K562 (cell line): ENCODE measurements around the gene C1QC. TPM values are rescaled to one million over a fixed set of nuclear protein-coding genes. Genes with fewer than 3 reads are reported as not detected.
"Not testable (repeated sequence)": the region's sequence is repeated elsewhere in the genome, so short reads cannot be mapped to it uniquely, and the experiment has no call there.

ENCODE experiments used
- ATAC-seq: fragments of 200-7000 bp; cut with Tn5 transposase; 3 replicates; pipeline ENCODE4 v1.9.1; 2020; ENCODE audit warnings: moderate library complexity
- BruUV-seq: library from RNA; stranded (reverse); fragments of 400-500 nt; replicated peaks from 2 replicates; lab custom pipeline; 2021; lab: Mats Ljungman, UMichigan
- CTCF ChIA-PET: fragments of 300-600 bp; formaldehyde crosslinking; extraction: SDS; loops from one replicate; lab custom pipeline; 2021; ENCODE audit warnings: low intra/inter-chr PET ratio; lab: Yijun Ruan, JAX
- POLR2A ChIA-PET: fragments of 300-600, 350-650 bp; sonication (Branson Sonifier 250); formaldehyde crosslinking; extraction: SDS; loops from one replicate; lab custom pipeline; 2021; ENCODE audit warnings: antibody characterized with exemption, inconsistent platforms; lab: Yijun Ruan, JAX
- DNase-seq, 4 experiments: peaks; one replicate each; pipeline versions ENCODE4 v3.0.0 to v3.0.0-alpha.2; 2011 to 2018; ENCODE audit warnings: low spot score in 3 of 4, mixed read lengths in 3 of 4; ENCODE audit errors: extremely low read depth in 1 of 4
- FAIRE-seq: peaks from 2 replicates; lab custom pipeline; 2011; peaks lifted over from hg19 to GRCh38; lab: Jason Lieb, UNC
- H2AFZ ChIP-seq: 2 replicates; pipeline ENCODE4 v1.6.0; 2011; ENCODE audit warnings: low read depth, low read length, control low read depth, inconsistent platforms
- H3K27ac ChIP-seq: fragments of 200-600 bp; 3 replicates; pipeline ENCODE4 v1.8.0; 2011; ENCODE audit warnings: low read depth, mild to moderate bottlenecking, control low read depth, inconsistent platforms, low read length, moderate library complexity, mixed read lengths; ENCODE audit errors: extremely low read depth
- H3K27me3 ChIP-seq, 2 experiments: fragments of 300-600 bp in 1 of 2; 2 replicates in 1 of 2; 3 replicates in 1 of 2; pipeline versions ENCODE4 v1.6.0 to v1.8.0; 2011; ENCODE audit warnings: inconsistent platforms in 2 of 2, low read length in 2 of 2, mild to moderate bottlenecking in 1 of 2, mixed read lengths in 1 of 2, moderate library complexity in 1 of 2; ENCODE audit not compliant: control insufficient read depth in 2 of 2, insufficient read depth in 2 of 2
- H3K36me3 ChIP-seq: fragments of 300-600 bp; 3 replicates; pipeline ENCODE4 v1.8.0; 2011; ENCODE audit warnings: mild to moderate bottlenecking, low read length, inconsistent platforms; ENCODE audit not compliant: control insufficient read depth, insufficient read depth
- H3K4me1 ChIP-seq, 2 experiments: fragments of 200-600 bp in 1 of 2; replicated peaks in 1 of 2; 2 replicates in 1 of 2; 3 replicates in 1 of 2; pipeline versions ENCODE4 v1.5.1 to v1.8.0; 2011; ENCODE audit warnings: inconsistent platforms in 2 of 2, low read length in 2 of 2, mild to moderate bottlenecking in 1 of 2, mixed read lengths in 1 of 2, moderate library complexity in 1 of 2; ENCODE audit not compliant: control insufficient read depth in 2 of 2, insufficient read depth in 2 of 2
- H3K4me2 ChIP-seq: 2 replicates; pipeline ENCODE4 v1.6.1; 2011; ENCODE audit warnings: low read length, control low read depth, inconsistent platforms, mixed read lengths; ENCODE audit not compliant: insufficient read depth
- H3K4me3 ChIP-seq: fragments of 200-600 bp; sonication (generic), shearing (Covaris generic); 2 replicates; pipeline ENCODE4 v1.5.1; 2016; ENCODE audit warnings: control low read depth, inconsistent platforms
- H3K79me2 ChIP-seq: fragments of 200-600 bp; 3 replicates; pipeline ENCODE4 v1.8.0; 2011; ENCODE audit warnings: low read length, inconsistent platforms; ENCODE audit not compliant: control insufficient read depth, insufficient read depth
- H3K9ac ChIP-seq, 2 experiments: 2 replicates each; pipeline versions ENCODE4 v1.6.0 to v1.6.1; 2011; ENCODE audit warnings: low read depth in 2 of 2, low read length in 2 of 2, control low read depth in 1 of 2, inconsistent platforms in 1 of 2, mild to moderate bottlenecking in 1 of 2, mixed read lengths in 1 of 2; ENCODE audit not compliant: insufficient read depth in 1 of 2
- H3K9me1 ChIP-seq: one replicate; pipeline ENCODE4 v1.6.0; 2011; ENCODE audit warnings: inconsistent platforms, mild to moderate bottlenecking, low read length, moderate library complexity; ENCODE audit not compliant: control insufficient read depth, insufficient read depth
- H3K9me3 ChIP-seq: replicated peaks from 2 replicates; pipeline ENCODE4 v1.5.1; 2011; ENCODE audit warnings: low read depth, low read length, inconsistent platforms; ENCODE audit not compliant: control insufficient read depth, insufficient read depth
- H4K20me1 ChIP-seq: replicated peaks from 2 replicates; pipeline ENCODE4 v1.6.1; 2011; ENCODE audit warnings: low read length, inconsistent platforms, mixed read lengths; ENCODE audit not compliant: control insufficient read depth, insufficient read depth
- GATA2 ChIP-seq: sonication (generic); formaldehyde crosslinking; IDR thresholded peaks from 2 replicates; pipeline ENCODE4 v1.4.0; 2020; ENCODE audit warnings: mild to moderate bottlenecking, missing genetic modification reagents
- HOMEZ ChIP-seq: fragments of 250-450 bp; sonication (Bioruptor Pico); IDR thresholded peaks from 2 replicates; pipeline ENCODE4 v1.4.0; 2020; ENCODE audit warnings: mild to moderate bottlenecking, moderate library complexity
- SMAD4 ChIP-seq: fragments of 250-450 bp; sonication (Bioruptor Pico); conservative IDR thresholded peaks from 2 replicates; pipeline ENCODE4 v1.8.0; 2021; ENCODE audit warnings: inconsistent platforms, mild to moderate bottlenecking, moderate library complexity
- SP2 ChIP-seq: IDR thresholded peaks from 2 replicates; pipeline ENCODE4 v1.6.1; 2011; ENCODE audit warnings: mild to moderate bottlenecking, low read depth, low read length, moderate library complexity; ENCODE audit not compliant: poor library complexity, severe bottlenecking; ENCODE audit errors: extremely low read depth
- SRSF7 ChIP-seq: fragments of 200-400 bp; formaldehyde crosslinking; optimal IDR thresholded peaks from 2 replicates; pipeline ENCODE3; 2017; ENCODE audit warnings: mild to moderate bottlenecking, low read depth, low read length
- ZFP36 ChIP-seq: fragments of 150-350 bp; IDR thresholded peaks from 2 replicates; pipeline ENCODE4 v1.6.1; 2018; ENCODE audit warnings: low read length, low read depth; ENCODE audit not compliant: partially characterized antibody
- WGBS: fragments of 100-300 bp; shearing (Covaris generic); methylation state at CpG from one replicate; pipeline ENCODE4 v1.1.6; 2016; ENCODE audit warnings: low coverage, mixed read lengths; ENCODE audit not compliant: insufficient coverage; ENCODE audit errors: missing lambda C conversion rate; 5-methylcytosine and 5-hydroxymethylcytosine counted together
- in situ Hi-C: fragments of 300-500 bp; cut with MboI; formaldehyde crosslinking; loops from 4 replicates; pipeline ENCODE4 v1.15.0; 2018; ENCODE audit warnings: inconsistent platforms, mixed read lengths
- intact Hi-C: fragments of 100-400 bp; cut with micrococcal nuclease; formaldehyde crosslinking; loops from 2 replicates; pipeline ENCODE4 v1.14.2; 2022
- polyA plus RNA-seq, 8 experiments: library from polyadenylated mRNA; depleted of rRNA in 4 of 8; stranded (reverse) in 5 of 8; unstranded in 3 of 8; fragments of >200 nt; fragmentation: Nextera tagmentation in 2 of 8; fragmentation: Illumina TruSeq in 1 of 8; extraction: Ambion mirVana in 2 of 8; extraction: Trizol in 1 of 8; gene quantifications; 2 replicates each; pipeline versions ENCODE4 v1.2.1 to v1.2.3, GENCODE V29; 2011 to 2014; ENCODE audit warnings: inconsistent platforms in 1 of 8, missing spikeins in 1 of 8
- total RNA-seq, 7 experiments: library from RNA; depleted of rRNA in 6 of 7; stranded (reverse); fragments of >200 nt in 6 of 7; fragmentation: Illumina TruSeq in 2 of 7; extraction: Trizol in 2 of 7; gene quantifications; 2 replicates each; pipeline versions ENCODE4 v1.2.1 to v1.2.3, GENCODE V29; 2011 to 2021; ENCODE audit warnings: low replicate concordance in 1 of 7
- TF ChIP-seq, protein P1 (sequence below): fragments of 250-450 bp; sonication (Bioruptor Pico); IDR thresholded peaks from 2 replicates; pipeline ENCODE4 v1.5.0; 2020; ENCODE audit warnings: mild to moderate bottlenecking, borderline replicate concordance

Gene C1QC
- total and polyA plus RNA-seq, 9 of the 15 experiments (the other 6 are each of a cell fraction or from before 2014, with no cell fraction given): 0.69 TPM; not detected in 8

- TF ChIP-seq SP2 (no peak), ZFP36 (no peak), SRSF7 (no peak), HOMEZ (CRISPR knock-in tag) (no peak), GATA2 (CRISPR knock-in tag) (no peak), SMAD4 (CRISPR knock-in tag) (no peak)
- TF ChIP-seq, protein P1, sequence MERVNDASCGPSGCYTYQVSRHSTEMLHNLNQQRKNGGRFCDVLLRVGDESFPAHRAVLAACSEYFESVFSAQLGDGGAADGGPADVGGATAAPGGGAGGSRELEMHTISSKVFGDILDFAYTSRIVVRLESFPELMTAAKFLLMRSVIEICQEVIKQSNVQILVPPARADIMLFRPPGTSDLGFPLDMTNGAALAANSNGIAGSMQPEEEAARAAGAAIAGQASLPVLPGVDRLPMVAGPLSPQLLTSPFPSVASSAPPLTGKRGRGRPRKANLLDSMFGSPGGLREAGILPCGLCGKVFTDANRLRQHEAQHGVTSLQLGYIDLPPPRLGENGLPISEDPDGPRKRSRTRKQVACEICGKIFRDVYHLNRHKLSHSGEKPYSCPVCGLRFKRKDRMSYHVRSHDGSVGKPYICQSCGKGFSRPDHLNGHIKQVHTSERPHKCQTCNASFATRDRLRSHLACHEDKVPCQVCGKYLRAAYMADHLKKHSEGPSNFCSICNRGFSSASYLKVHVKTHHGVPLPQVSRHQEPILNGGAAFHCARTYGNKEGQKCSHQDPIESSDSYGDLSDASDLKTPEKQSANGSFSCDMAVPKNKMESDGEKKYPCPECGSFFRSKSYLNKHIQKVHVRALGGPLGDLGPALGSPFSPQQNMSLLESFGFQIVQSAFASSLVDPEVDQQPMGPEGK (CRISPR knock-in tag): no peak
- ChIA-PET POLR2A (interaction anchor here (0.6 to 1.2 kb wide), 3 partner anchors 242 to 545 kb away, joined by 3 read pairs; no protein-coding TSS in a partner anchor), CTCF (interaction anchor here (0.6 to 1.9 kb wide), 6 partner anchors 182 to 290 kb away, joined by 3 to 22 read pairs (median 4); no protein-coding TSS in a partner anchor)
- no peak overlapping the region for H3K9ac ChIP-seq
- no peak overlapping the region for H3K27ac ChIP-seq
- intact Hi-C loops (loop anchor here (1.0 kb wide), 2 partner anchors 188 to 256 kb away; no protein-coding TSS in a partner anchor), in situ Hi-C loops (no loop called here)
- H3K4me1 ChIP-seq: peaks cover 0 to 9% of the 10 kb centered on the region in 2 experiments; a peak in 1 of 5 replicates
- DNase-seq: no peak
- no peak for FAIRE-seq
- WGBS: 6% methylated on average over 1 of the region's 1 CpG
- no peaks in the 10 kb centered on the region for H3K9me1 ChIP-seq
- H4K20me1 ChIP-seq: no peaks in the 10 kb centered on the region; the same call in none of the 2 replicates
- no peaks in the 10 kb centered on the region for H3K79me2 ChIP-seq
- H3K36me3 ChIP-seq: no peaks in the 10 kb centered on the region; the same call in 2 of the 3 replicates
- no peaks in the 10 kb centered on the region; the same call in 1 of the 2 replicates for H3K9me3 ChIP-seq
- no peak overlapping the region for H3K4me3 ChIP-seq
- no peak for ATAC-seq
- H3K27me3 ChIP-seq: peaks cover 8 to 47% of the 10 kb centered on the region in 2 experiments; a peak in 4 of 5 replicates
- no TSS peak for BruUV-seq
- no peak overlapping the region for H3K4me2 ChIP-seq
- H2AFZ ChIP-seq: no peak overlapping the region
Measured at GRCh38 chr1:22674410-22674749, 30.9 kb downstream of the C1QC start.

- H3K9ac ChIP-seq, H4K20me1 ChIP-seq, H3K9me1 ChIP-seq, H3K9me3 ChIP-seq, H3K4me3 ChIP-seq, H3K79me2 ChIP-seq, H3K4me2 ChIP-seq, H3K36me3 ChIP-seq, H2AFZ ChIP-seq, H3K4me1 ChIP-seq, intact Hi-C loops, BruUV-seq, H3K27ac ChIP-seq, ATAC-seq, FAIRE-seq, in situ Hi-C loops, DNase-seq: not testable (repeated sequence)
- H3K27me3 ChIP-seq: peaks cover 6 to 46% of the 10 kb centered on the region in 2 experiments; a peak in 4 of 5 replicates
- WGBS: under 1% methylated on average over 15 of the region's 15 CpGs
- ChIA-PET POLR2A (interaction anchor here (0.6 to 0.8 kb wide), 4 partner anchors 10 to 281 kb away, joined by 3 to 4 read pairs (median 4); no protein-coding TSS in a partner anchor), CTCF (interaction anchor here (1.0 kb wide), 1 partner anchor 507 kb away, joined by 3 read pairs; no protein-coding TSS in a partner anchor)
Measured at GRCh38 chr1:22676151-22676550, 32.7 kb downstream of the C1QC start.
